GM19468 (cell line): ENCODE measurements around the gene ZFPM1.

Experiments used
- ATAC-seq: cut with Tn5 transposase; IDR thresholded peaks from one replicate; pipeline ENCODE4 v1.9.1; 2021; ENCODE audit warnings: mild to moderate bottlenecking, moderate library complexity, moderate number of reproducible peaks; ENCODE audit not compliant: unreplicated experiment; ENCODE audit errors: extremely low read depth

Gene ZFPM1

DNA sequence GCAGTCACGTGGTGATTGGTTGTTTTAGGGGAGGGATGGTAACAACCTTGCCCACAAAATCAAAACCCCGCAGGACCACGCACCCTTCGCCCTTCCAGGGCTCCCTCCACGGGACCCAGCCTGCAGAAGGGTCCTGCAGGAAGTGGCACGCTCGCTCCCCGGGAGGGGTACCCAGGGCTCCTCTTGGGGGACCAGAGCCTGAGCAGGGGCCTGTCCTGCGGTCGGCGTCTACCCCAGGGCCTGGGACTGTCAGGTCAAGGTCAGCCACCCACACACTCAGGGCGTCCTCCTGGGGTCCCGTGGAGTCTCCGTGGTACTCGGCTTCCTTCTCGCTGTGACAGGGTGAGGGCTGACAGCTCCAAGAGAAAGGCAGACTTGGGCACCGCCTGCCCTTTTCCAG is 36.4 kb upstream of the ZFPM1 start:
- no peak for ATAC-seq

DNA sequence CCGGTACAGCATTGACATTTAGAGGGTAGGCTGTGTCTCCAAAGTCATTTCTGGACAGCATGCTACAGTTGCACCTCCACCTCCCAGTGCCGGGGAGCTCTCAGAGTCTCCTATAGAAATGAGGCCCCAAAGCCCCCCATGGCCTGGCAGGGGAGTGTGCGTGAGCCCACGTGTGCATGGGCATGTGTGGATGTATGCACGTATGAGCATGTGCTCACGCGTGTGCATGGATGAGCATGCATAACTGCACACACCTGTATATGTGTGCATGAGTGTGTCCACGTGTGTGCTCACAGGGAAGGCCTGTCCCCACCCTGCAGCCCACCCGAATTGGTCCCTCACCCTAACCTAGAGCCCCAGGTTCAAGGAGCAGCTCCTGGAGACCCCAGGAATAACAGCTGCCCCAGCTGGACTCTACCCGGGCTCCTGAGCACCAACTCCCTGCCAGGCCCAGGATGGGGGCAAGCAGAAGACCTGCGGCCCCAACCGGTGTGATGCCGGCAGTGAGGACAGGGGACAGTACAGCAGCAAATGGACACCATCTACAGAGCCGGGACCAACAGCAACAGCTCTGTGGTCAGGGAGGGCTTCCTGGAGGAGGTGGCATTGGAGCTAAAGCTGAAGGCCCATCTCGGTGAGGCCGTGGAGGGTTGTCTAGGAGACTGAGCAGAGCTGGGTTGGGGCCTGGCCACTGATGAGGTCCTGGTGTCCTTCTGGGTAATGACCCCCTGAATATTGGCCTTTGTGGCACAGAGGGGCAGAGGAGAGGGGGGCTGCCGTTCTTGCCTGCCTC is 35.2 kb upstream of the ZFPM1 start:
- no peak for ATAC-seq

DNA sequence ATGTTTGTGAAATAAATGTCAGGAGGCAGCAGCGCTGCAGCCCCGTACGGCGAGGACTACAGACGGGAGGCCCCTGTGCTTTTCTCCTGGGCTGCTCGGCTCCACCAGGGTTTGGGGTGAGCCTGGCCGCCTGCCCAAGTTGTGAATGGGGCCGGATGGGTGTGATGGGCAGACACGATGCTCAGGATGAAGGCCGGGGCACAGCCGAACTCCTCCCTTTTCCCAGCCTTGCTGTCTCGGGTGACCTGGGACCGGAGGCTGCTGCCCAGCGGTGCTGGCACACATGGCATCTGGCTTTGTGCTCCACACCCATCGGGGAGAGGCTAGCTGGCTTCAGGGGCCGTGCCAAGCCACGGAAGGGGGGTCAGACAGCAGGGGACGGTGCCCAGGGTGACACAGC is 34.2 kb upstream of the ZFPM1 start:
- no peak for ATAC-seq

DNA sequence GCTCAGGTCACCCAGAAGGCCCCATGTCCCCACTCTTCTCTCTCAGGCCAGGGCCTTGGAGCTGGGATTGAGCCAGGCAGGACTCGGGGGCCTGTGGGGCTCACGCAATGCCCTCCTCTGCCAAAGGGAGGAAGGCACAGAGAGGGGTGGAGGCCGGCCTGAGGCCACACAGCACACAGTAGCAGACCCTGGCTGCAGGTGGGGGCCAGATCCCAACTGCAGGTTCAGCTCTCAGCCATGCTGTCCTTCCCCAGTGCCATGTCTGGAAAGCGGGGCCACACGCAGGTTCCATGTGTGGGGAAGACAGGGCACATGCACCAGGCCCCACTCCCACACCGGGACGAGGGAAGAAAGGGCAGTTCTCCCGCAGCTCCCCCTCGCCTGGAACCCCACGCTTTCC is 33.3 kb upstream of the ZFPM1 start:
- ATAC-seq, result no peak

DNA sequence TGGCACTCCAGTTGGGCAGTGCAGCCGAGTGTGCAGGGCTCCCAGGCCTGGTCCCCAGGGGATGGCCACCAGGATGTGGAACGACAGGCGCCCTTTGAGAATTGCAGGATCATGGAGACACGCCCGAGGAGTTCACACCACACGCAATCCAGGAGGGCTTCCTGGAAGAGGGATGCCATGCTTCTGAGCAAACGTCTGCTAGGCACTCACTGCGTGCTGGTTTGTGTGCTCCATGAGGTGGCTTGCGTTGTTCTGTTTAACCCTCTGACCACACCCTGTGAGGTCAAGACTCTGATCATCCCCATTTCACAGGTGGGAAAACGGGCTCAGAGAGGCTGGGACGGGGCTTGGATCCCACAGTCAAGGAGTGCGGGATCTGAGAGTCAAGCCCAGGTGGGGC is 32.6 kb upstream of the ZFPM1 start:
- ATAC-seq, result no peak

DNA sequence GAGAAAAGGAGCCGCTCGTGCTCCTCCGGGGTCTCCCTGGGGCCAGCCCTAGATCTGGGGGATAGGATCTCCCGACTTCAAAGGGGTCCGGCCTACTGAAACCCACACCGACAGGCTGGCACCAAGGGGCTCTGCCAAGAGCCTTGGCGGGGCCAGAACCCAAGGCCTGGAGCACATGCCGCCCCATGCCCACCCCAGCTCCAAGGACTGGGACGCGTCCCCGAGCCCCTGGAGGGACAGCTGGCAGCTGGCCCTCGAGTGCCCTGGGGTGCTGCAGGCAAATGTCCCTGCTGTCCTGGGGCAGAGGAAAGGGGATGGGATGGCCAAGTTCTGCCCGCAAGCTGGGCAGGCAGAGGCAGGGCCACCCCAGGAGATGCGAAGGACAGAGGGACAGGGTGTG is 31.8 kb upstream of the ZFPM1 start:
- no peak for ATAC-seq

DNA sequence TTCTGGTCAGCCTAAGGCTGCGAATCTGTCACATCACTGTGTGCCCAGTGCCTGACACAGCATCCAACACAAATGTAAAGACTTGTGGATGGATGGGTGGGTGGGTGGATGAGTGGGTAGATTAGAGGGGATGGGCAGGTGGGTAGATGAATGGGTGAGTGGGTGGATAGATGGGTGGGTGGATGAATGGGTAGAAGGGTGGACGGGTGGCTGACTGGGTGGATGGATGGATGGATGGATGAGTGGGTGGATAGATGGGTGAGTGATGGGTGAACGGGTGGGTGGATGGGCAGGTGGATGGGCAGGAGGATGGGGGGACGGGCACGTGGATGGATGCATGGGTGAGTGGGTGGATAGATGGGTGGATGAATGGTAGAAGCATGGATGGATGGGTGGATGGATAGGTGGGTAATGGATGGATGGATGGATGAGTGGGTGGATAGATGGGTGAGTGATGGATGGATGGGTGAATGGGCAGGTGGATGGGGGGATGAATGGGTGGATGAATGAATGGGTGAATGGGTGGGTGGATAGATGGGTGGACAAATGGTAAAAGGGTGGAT is 31.1 kb upstream of the ZFPM1 start:
- no peak for ATAC-seq

DNA sequence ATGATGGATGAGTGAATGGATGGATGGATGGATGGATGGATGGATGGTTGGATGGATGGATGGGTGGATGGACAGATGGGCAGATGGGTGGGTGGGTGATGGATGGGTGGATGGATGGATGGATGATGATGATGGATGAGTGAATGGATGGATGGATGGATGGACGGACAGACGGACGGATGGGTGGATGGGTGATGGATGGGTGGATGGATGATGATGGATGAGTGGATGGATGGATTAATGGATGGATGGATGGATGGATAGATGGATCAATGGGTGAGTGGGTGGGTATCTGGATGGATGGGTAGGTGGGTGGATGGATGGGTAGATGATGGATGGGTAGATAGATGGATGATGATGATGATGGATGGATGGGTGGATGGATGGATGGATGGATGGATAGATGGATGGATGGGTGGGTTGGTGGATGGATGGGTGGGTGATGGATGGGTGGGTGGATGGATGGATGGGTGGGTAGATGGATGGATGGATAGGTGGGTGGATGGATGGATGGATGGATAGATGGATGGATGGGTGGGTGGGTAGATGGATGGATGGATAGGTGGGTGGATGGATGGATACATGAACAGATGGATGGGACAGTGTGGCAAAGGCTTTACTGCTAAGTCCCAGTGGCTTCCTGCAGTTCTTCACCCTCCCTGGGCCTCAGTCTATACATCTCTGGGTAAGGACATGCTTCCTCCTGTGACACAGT is 30.2 kb upstream of the ZFPM1 start:
- no peak for ATAC-seq

DNA sequence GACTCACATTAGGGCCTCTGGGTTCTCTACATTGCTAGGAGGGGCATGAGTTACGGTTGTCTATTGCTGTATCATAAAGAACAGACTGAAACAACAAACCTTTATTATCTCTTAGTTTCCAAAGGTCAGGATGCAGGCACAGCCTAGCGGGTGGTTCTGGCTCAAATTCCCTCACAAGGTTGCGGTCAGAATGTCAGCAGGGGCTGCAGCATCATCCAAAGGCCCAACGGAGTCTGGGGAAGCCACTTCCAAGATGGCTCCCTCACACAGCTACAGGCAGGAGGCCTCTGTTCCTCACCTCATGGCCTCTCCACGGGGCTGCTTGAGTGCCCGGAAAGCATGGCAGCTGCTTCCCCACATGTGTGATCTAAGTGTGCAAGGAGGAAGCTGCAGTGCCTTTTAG is 29.6 kb upstream of the ZFPM1 start:
- no peak for ATAC-seq

DNA sequence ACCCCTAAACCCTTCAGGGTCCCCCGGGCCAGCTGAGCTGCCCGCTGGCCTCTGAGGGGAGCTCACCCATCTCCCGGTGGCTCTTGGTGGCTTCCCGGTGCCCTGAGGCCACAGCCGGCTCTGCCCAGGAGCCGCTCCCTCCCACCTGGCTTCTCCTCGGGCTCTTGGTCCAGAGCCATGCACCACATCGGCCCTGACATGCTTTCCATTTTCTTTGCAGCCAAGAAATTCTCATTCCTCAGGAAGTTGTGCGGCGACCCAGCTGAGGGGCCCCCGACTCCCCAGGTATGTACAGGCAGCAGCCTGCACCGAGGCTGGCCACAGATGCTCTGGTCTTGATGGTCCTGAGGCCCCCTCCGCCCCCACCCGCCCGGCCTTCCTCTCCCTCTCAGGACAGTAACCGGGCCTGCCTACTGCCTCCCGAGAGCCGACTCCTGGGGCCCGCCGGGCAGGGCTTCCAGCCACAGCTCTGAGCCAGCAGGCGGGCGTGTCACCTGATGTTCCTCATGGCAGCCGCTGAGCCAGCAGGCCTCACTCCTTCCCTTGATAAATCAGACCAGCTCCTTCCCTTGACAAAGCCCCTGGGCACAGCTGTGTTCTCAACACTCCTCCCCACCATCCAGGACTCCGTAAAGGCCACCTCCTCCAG is 28.4 kb upstream of the ZFPM1 start:
- no peak for ATAC-seq

DNA sequence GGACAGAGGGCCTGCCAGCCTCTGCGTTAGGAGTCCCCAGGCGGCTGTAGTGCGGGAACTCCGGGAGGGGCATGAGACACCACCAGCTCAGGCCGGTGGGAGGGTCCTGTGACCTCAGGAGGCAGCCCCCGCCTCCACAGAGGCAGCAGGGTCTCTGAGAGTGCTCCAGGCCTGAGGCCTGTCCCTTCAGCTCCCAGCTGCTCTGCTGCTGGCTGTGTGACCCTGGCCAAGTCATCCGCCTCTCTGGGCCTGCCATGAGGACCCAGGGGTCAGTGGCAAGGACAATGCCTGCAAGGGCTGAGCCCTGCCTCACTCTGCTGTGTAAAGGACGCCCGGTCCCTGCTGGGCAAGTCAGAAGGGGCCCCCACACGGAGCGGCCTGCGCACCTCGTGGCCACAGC is 27.1 kb upstream of the ZFPM1 start:
- no peak for ATAC-seq

DNA sequence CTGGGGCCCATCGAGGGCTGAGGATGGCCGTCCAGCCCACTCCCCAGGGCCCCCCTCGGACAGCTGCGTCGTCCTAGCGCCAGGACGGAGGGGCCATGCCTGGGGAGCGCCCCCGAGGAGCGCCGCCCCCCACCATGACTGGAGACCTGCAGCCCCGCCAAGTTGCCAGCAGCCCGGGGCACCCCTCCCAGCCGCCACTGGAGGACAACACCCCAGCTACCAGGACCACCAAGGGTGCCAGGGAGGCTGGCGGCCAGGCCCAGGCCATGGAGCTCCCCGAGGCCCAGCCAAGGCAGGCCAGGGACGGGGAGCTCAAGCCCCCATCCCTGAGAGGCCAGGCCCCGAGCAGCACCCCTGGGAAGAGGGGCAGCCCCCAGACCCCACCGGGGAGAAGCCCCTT is 25.7 kb upstream of the ZFPM1 start:
- no peak for ATAC-seq

DNA sequence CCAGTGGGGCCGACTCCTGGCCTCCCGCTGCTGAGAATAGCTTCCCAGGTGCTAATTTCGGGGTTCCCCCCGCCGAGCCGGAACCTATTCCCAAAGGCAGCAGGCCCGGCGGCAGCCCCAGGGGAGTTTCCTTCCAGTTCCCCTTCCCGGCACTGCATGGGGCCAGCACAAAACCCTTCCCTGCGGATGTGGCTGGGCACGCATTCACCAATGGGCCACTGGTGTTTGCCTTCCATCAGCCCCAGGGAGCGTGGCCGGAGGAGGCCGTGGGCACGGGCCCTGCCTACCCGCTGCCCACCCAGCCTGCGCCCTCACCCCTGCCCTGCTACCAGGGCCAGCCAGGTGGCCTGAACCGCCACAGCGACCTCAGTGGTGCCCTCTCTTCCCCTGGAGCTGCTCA is 24.9 kb upstream of the ZFPM1 start:
- ATAC-seq, result no peak

DNA sequence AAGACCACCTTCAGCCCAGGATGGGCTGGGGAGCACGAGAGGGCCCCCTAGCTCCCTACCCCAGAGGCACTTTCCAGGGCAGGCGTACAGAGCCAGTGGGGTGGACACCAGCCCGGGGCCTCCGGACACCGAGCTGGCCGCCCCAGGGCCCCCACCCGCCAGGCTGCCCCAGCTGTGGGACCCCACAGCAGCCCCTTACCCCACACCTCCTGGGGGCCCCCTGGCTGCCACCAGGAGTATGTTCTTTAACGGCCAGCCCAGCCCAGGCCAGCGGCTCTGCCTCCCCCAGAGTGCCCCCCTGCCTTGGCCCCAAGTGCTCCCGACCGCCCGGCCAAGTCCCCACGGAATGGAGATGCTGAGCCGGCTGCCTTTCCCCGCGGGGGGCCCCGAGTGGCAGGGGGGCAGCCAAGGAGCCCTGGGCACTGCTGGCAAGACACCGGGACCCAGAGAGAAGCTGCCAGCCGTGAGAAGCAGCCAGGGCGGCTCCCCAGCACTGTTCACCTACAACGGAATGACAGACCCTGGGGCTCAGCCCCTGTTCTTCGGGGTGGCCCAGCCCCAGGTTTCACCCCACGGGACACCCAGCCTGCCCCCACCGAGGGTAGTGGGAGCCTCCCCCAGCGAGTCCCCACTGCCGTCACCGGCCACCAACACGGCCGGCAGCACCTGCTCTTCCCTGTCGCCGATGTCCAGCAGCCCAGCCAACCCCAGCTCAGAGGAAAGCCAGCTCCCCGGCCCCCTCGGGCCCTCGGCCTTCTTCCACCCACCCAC is 24.3 kb upstream of the ZFPM1 start:
- ATAC-seq, result no peak

DNA sequence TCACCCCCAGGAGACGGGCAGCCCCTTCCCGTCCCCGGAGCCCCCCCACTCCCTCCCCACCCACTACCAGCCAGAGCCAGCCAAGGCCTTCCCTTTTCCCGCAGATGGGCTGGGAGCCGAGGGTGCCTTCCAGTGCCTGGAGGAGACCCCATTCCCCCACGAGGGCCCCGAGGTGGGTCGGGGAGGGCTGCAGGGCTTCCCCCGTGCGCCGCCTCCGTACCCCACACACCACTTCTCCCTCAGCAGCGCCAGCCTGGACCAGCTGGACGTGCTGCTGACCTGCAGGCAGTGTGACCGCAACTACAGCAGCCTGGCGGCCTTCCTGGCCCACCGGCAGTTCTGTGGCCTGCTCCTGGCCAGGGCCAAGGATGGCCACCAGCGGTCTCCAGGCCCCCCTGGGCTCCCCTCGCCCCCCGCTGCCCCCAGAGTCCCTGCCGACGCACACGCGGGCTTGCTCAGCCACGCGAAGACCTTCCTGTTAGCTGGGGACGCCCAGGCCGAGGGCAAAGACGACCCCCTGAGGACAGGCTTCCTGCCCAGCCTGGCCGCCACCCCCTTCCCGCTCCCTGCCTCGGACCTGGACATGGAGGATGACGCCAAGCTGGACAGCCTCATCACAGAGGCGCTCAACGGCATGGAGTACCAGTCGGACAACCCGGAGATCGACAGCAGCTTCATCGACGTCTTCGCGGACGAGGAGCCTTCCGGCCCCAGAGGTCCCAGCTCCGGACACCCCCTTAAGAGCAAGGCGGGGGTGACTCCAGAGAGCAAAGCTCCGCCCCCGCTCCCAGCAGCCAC is 23.5 kb upstream of the ZFPM1 start:
- no peak for ATAC-seq

DNA sequence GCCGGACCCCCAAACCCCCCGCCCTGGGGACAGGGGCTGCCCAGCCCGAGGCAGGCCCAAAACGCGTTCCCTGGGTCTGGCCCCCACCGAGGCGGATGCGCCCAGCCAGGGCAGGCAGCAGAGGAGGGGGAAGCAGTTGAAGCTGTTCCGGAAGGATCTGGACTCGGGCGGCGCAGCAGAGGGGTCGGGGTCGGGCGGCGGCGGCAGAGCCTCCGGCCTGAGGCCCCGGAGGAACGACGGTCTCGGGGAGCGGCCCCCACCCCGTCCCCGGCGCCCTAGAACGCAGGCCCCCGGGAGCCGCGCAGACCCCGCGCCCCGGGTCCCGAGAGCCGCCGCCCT is 22.9 kb upstream of the ZFPM1 start:
- no peak for ATAC-seq

DNA sequence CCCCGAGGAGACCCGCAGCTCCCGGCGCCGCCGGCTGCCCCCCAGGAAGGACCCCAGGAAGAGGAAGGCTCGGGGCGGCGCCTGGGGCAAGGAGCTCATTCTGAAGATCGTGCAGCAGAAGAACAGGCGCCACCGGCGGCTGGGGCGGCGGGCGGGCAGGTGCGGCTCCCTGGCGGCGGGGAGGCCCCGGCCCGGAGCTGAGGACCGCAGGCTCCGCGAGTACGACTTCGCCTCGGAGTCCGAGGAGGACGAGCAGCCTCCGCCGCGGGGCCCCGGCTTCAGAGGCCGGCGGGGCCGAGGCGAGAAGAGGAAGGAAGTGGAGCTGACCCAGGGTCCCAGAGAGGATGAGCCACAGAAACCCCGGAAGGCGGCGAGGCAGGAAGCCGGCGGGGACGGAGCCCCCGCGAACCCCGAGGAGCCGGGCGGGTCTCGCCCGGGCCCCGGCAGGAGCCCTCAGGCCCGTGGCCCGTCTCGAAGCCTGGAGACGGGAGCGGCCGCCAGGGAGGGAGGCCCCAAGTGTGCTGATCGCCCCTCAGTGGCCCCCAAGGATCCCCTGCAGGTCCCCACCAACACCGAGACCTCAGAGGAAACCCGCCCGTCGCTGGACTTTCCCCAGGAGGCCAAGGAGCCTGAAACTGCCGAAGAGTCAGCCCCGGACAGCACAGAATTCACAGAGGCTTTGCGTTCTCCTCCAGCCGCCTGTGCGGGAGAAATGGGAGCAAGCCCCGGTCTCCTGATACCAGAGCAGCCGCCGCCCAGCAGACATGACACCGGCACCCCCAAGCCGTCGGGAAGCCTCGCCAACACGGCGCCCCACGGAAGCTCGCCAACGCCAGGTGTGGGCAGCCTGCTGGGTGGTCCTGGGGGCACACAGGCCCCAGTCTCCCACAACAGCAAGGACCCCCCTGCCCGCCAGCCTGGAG is 22.3 kb upstream of the ZFPM1 start:
- no peak for ATAC-seq

DNA sequence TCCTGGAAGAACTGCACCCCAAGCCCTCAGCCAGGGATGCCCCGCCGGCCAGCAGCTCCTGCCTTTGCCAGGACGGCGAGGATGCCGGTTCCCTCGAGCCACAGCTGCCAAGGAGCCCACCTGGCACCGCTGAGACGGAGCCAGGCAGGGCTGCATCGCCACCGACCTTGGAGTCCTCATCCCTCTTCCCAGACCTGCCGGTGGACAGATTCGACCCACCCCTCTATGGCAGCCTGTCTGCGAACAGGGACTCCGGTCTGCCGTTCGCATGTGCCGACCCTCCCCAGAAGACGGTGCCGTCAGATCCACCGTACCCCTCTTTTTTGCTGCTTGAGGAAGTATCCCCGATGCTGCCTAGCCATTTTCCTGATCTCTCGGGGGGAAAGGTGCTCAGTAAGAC is 21.4 kb upstream of the ZFPM1 start:
- ATAC-seq, result no peak

DNA sequence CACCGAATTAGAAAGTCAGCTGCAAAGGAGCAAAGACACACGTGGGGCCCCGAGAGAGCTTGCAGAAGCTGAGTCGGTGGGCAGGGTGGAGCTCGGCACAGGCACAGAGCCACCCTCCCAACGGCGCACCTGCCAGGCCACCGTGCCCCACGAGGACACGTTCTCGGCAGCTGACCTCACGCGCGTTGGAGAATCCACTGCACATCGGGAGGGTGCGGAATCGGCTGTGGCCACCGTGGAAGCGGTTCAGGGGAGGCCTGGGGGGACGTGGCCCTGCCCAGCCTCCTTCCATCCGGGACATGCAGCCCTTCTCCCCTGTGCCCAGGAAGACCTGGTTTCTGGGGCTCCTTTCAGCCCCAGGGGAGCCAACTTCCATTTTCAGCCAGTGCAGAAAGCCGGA is 20.9 kb upstream of the ZFPM1 start:
- ATAC-seq, result no peak
